DOHH2 (cell line): ENCODE results near the gene CTNNBL1.

Experiments used
- H3F3A ChIP-seq: fragments of 200-600 bp; sonication (generic), shearing (Covaris generic); 2 replicates; pipeline ENCODE4 v1.6.0; 2016; ENCODE audit warnings: antibody characterized with exemption, mild to moderate bottlenecking; ENCODE audit not compliant: control insufficient read depth, insufficient read depth
- H3K27ac ChIP-seq: fragments of 200-600 bp; sonication (generic); 2 replicates; pipeline ENCODE4 v1.5.1; 2014; ENCODE audit warnings: low read depth, mild to moderate bottlenecking, low read length, moderate library complexity
- H3K27me3 ChIP-seq: fragments of 200-600 bp; sonication (generic); 2 replicates; pipeline ENCODE4 v1.6.1; 2014; ENCODE audit warnings: mild to moderate bottlenecking, low read length, mixed read lengths; ENCODE audit not compliant: control insufficient read depth
- H3K36me3 ChIP-seq: fragments of 200-600 bp; sonication (generic); 2 replicates; pipeline ENCODE4 v1.6.1; 2014; ENCODE audit warnings: mild to moderate bottlenecking, low read length, moderate library complexity, mixed read lengths; ENCODE audit not compliant: control insufficient read depth
- H3K4me1 ChIP-seq: fragments of 200-600 bp; sonication (generic); 2 replicates; pipeline ENCODE4 v1.6.1; 2014; ENCODE audit warnings: mild to moderate bottlenecking, low read length, mixed read lengths; ENCODE audit not compliant: control insufficient read depth
- H3K4me2 ChIP-seq: fragments of 200-600 bp; sonication (generic); 2 replicates; pipeline ENCODE4 v1.6.0; 2014; ENCODE audit warnings: mild to moderate bottlenecking, low read length, moderate library complexity
- H3K4me3 ChIP-seq: fragments of 200-600 bp; sonication (generic); 2 replicates; pipeline ENCODE4 v1.5.1; 2014; ENCODE audit warnings: mild to moderate bottlenecking, low read length, mixed read lengths
- H3K79me2 ChIP-seq: fragments of 200-600 bp; sonication (generic); 2 replicates; pipeline ENCODE4 v1.6.1; 2014; ENCODE audit warnings: mild to moderate bottlenecking, low read length, mixed read lengths; ENCODE audit not compliant: control insufficient read depth
- H3K9me2 ChIP-seq: fragments of 200-600 bp; sonication (generic); replicated peaks from 2 replicates; pipeline ENCODE4 v1.6.1; 2014; ENCODE audit warnings: mild to moderate bottlenecking, low read length, mixed read lengths; ENCODE audit not compliant: control insufficient read depth
- H3K9me3 ChIP-seq: fragments of 200-600 bp; sonication (generic); 2 replicates; pipeline ENCODE4 v1.6.1; 2014; ENCODE audit warnings: antibody characterized with exemption, low read length, mixed read lengths; ENCODE audit not compliant: control insufficient read depth, insufficient read depth
- H4K20me1 ChIP-seq: fragments of 200-600 bp; sonication (generic); 2 replicates; pipeline ENCODE4 v1.6.0; 2014; ENCODE audit warnings: low read depth, mild to moderate bottlenecking, antibody characterized with exemption, low read length, moderate library complexity; ENCODE audit not compliant: control insufficient read depth, insufficient read depth
- EZH2phosphoT487 ChIP-seq: fragments of 200-600 bp; sonication (generic); IDR thresholded peaks from 2 replicates; pipeline ENCODE4 v1.6.1; 2017; ENCODE audit warnings: borderline replicate concordance, mild to moderate bottlenecking, antibody characterized with exemption, low read length, moderate library complexity, mixed read lengths
- TF ChIP-seq, protein P1 (sequence below): fragments of 200-600 bp; sonication (generic); IDR thresholded peaks from one replicate; pipeline ENCODE4 v1.5.1; 2014; ENCODE audit warnings: antibody characterized with exemption, mild to moderate bottlenecking, low read depth, low read length; ENCODE audit not compliant: poor library complexity, severe bottlenecking

The CTNNBL1 gene

GRCh38 chr20:37669062-37669772, 24.6 kb upstream of the CTNNBL1 start:
- Histone ChIP-seq H3F3A (no peaks in the 10 kb centered on the region), H3K9me3 (no peaks in the 10 kb centered on the region), H3K9me2 (no peaks in the 10 kb centered on the region), H3K4me3 (no peak overlapping the region), H4K20me1 (no peaks in the 10 kb centered on the region), H3K27ac (no peak overlapping the region), H3K36me3 (no peaks in the 10 kb centered on the region), H3K79me2 (no peaks in the 10 kb centered on the region), H3K4me2 (no peak overlapping the region), H3K27me3 (no peaks in the 10 kb centered on the region; the same call in 1 of the 2 replicates), H3K4me1 (no peaks in the 10 kb centered on the region)
- TF ChIP-seq, protein P1, sequence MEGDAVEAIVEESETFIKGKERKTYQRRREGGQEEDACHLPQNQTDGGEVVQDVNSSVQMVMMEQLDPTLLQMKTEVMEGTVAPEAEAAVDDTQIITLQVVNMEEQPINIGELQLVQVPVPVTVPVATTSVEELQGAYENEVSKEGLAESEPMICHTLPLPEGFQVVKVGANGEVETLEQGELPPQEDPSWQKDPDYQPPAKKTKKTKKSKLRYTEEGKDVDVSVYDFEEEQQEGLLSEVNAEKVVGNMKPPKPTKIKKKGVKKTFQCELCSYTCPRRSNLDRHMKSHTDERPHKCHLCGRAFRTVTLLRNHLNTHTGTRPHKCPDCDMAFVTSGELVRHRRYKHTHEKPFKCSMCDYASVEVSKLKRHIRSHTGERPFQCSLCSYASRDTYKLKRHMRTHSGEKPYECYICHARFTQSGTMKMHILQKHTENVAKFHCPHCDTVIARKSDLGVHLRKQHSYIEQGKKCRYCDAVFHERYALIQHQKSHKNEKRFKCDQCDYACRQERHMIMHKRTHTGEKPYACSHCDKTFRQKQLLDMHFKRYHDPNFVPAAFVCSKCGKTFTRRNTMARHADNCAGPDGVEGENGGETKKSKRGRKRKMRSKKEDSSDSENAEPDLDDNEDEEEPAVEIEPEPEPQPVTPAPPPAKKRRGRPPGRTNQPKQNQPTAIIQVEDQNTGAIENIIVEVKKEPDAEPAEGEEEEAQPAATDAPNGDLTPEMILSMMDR = no peak
- no peak for TF ChIP-seq EZH2phosphoT487

GRCh38 chr20:37669773-37670236, 24.0 kb upstream of the CTNNBL1 start:
- H3K27me3 ChIP-seq = no peaks in the 10 kb centered on the region; the same call in 1 of the 2 replicates
- H3K4me2 ChIP-seq = no peak overlapping the region
- H3K4me1 ChIP-seq = no peaks in the 10 kb centered on the region
- no peaks in the 10 kb centered on the region for H3K36me3 ChIP-seq
- H3K27ac ChIP-seq = no peak overlapping the region
- no peaks in the 10 kb centered on the region for H3K9me2 ChIP-seq
- no peak overlapping the region for H3K4me3 ChIP-seq
- H3F3A ChIP-seq = no peaks in the 10 kb centered on the region
- no peaks in the 10 kb centered on the region for H3K79me2 ChIP-seq
- no peak for TF ChIP-seq EZH2phosphoT487
- TF ChIP-seq, protein P1 = no peak
- no peaks in the 10 kb centered on the region for H4K20me1 ChIP-seq
- no peaks in the 10 kb centered on the region for H3K9me3 ChIP-seq

DNA sequence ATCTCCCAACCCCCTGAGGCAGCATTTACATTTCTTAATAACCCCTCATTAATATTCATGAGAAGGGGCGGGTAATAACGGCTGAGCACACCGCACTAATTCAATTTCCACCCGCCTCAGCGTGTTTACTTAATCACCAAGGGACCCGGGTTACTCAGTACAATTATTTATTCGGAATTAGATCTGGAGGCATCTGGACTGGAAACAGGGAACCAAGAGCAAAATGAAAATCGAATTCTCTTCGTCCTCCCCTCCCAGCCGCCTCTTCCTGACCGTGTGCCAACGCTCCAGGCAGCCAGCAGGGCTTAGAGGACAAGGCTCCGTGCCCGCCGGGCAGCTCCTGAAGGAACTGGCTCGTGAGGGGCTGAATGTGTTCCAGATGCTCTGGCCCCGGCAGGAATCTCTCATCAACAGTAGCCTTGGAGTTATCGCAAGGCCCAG, 23.5 kb upstream of the CTNNBL1 start:
- Histone ChIP-seq H3K27ac (no peak overlapping the region), H4K20me1 (no peaks in the 10 kb centered on the region), H3K36me3 (no peaks in the 10 kb centered on the region), H3K4me2 (no peak overlapping the region), H3K9me3 (no peaks in the 10 kb centered on the region), H3K79me2 (no peaks in the 10 kb centered on the region), H3K27me3 (no peaks in the 10 kb centered on the region; the same call in 1 of the 2 replicates), H3K4me3 (no peak overlapping the region), H3F3A (no peaks in the 10 kb centered on the region), H3K9me2 (no peaks in the 10 kb centered on the region), H3K4me1 (no peaks in the 10 kb centered on the region)
- TF ChIP-seq, protein P1 = no peak
- no peak for TF ChIP-seq EZH2phosphoT487
